B cell (primary cell): Measurements from ENCODE around the gene ATXN1.

Source experiments
- CTCF ChIP-seq: fragments of 200-600 bp; IDR thresholded peaks from one replicate; pipeline ENCODE4 v1.8.0; 2022; ENCODE audit warnings: antibody characterized with exemption, mild to moderate bottlenecking
- EZH2 ChIP-seq: IDR thresholded peaks from 2 replicates; pipeline ENCODE4 v1.6.1; 2012; ENCODE audit warnings: borderline replicate concordance, low read depth, mild to moderate bottlenecking, moderate library complexity, low read length; ENCODE audit not compliant: insufficient read depth, poor library complexity, severe bottlenecking

- TF ChIP-seq CTCF = no peak
- no peak for TF ChIP-seq EZH2
Observed at GRCh38 chr6:16481697-16482399, 279.4 kb downstream of the ATXN1 start.
